PC-3 (cell line): ENCODE data around the gene SAMM50. TPM values are rescaled to one million over a fixed set of nuclear protein-coding genes. Genes with fewer than 3 reads are reported as not detected.
A peak's percentile ranks its signal among the peaks of the same experiment; 100 is the strongest.

Experiments used
- ATAC-seq: fragments of 200-7000 bp; cut with Tn5 transposase; 2 replicates; pipeline ENCODE4 v1.9.1; 2020; ENCODE audit warnings: mild to moderate bottlenecking, moderate library complexity
- BruUV-seq: library from RNA; stranded (reverse); fragments of 400-500 nt; replicated peaks from 2 replicates; lab custom pipeline; 2021; lab: Mats Ljungman, UMichigan
- CTCF ChIA-PET: fragments of 300-600 bp; sonication (Branson Sonifier 250); formaldehyde crosslinking; loops from one replicate; lab custom pipeline; 2022; ENCODE audit warnings: antibody characterized with exemption; lab: Charles Lee
- POLR2A ChIA-PET: fragments of 300-600 bp; sonication (Branson Sonifier 250); formaldehyde crosslinking; loops from one replicate; lab custom pipeline; 2022; ENCODE audit warnings: antibody characterized with exemption; ENCODE audit not compliant: unreplicated experiment; lab: Charles Lee
- DNase-seq: peaks from one replicate; pipeline ENCODE4 v3.0.0-alpha.2; 2015
- H2AFZ ChIP-seq: fragments of 300-600 bp; sonication (generic); 2 replicates; pipeline ENCODE4 v1.6.0; 2016; ENCODE audit warnings: antibody characterized with exemption, low read length
- H3F3A ChIP-seq: fragments of 300-600 bp; sonication (generic); one replicate; pipeline ENCODE4 v1.6.0; 2017; ENCODE audit warnings: antibody characterized with exemption, low read length, control low read depth, mild to moderate bottlenecking; ENCODE audit not compliant: unreplicated experiment
- H3K27ac ChIP-seq: fragments of 300-600 bp; sonication (generic); 2 replicates; pipeline ENCODE4 v1.5.1; 2016; ENCODE audit warnings: mild to moderate bottlenecking, low read length
- H3K27me3 ChIP-seq: fragments of 300-600 bp; sonication (generic); 2 replicates; pipeline ENCODE4 v1.6.1; 2016; ENCODE audit warnings: low read length, mixed read lengths
- H3K36me3 ChIP-seq: fragments of 300-600 bp; sonication (generic); 2 replicates; pipeline ENCODE4 v1.6.1; 2016; ENCODE audit warnings: low read depth, mixed run types, low read length, mixed read lengths
- H3K4me1 ChIP-seq: fragments of 300-600 bp; sonication (generic); 2 replicates; pipeline ENCODE4 v1.5.1; 2016; ENCODE audit warnings: low read length; ENCODE audit not compliant: insufficient read depth
- H3K4me2 ChIP-seq: fragments of 300-600 bp; sonication (generic); 2 replicates; pipeline ENCODE4 v1.6.0; 2016; ENCODE audit warnings: low read length
- H3K4me3 ChIP-seq: fragments of 300-600 bp; sonication (generic); 2 replicates; pipeline ENCODE4 v1.5.1; 2016; ENCODE audit warnings: mild to moderate bottlenecking, low read length, mixed read lengths
- H3K79me2 ChIP-seq: fragments of 300-600 bp; sonication (generic); 2 replicates; pipeline ENCODE4 v1.6.1; 2017; ENCODE audit warnings: low read length, mixed read lengths
- H3K9ac ChIP-seq: fragments of 300-600 bp; sonication (generic); 2 replicates; pipeline ENCODE4 v1.6.0; 2016; ENCODE audit warnings: mild to moderate bottlenecking, low read length
- H3K9me2 ChIP-seq: fragments of 300-600 bp; sonication (generic); replicated peaks from 2 replicates; pipeline ENCODE4 v1.6.1; 2016; ENCODE audit warnings: mixed run types, low read length, mixed read lengths
- H3K9me3 ChIP-seq: fragments of 300-600 bp; sonication (generic); 2 replicates; pipeline ENCODE4 v1.6.1; 2016; ENCODE audit warnings: low read length, mixed read lengths
- H4K20me1 ChIP-seq: fragments of 300-600 bp; sonication (generic); 2 replicates; pipeline ENCODE4 v1.6.1; 2016; ENCODE audit warnings: low read length, mixed read lengths
- EZH2 ChIP-seq: fragments of 300-600 bp; sonication (generic); IDR thresholded peaks from one replicate; pipeline ENCODE4 v1.6.1; 2017; ENCODE audit warnings: antibody characterized with exemption, mild to moderate bottlenecking, low read length; ENCODE audit not compliant: unreplicated experiment
- EZH2phosphoT487 ChIP-seq: fragments of 300-600 bp; sonication (generic); IDR thresholded peaks from 2 replicates; pipeline ENCODE4 v1.6.1; 2018; ENCODE audit warnings: mild to moderate bottlenecking, antibody characterized with exemption, low read length, borderline replicate concordance
- intact Hi-C: fragments of 100-400 bp; cut with micrococcal nuclease; formaldehyde crosslinking; loops from 2 replicates; pipeline ENCODE4 v1.9.0; 2023
- total RNA-seq: library from RNA; depleted of rRNA; stranded (reverse); fragments of >200 nt; gene quantifications from 2 replicates; pipeline ENCODE4 v1.2.3, GENCODE V29; 2014
- TF ChIP-seq, protein P1 (sequence below): fragments of 300-600 bp; sonication (generic); conservative IDR thresholded peaks from 2 replicates; pipeline ENCODE4 v1.5.1; 2017; ENCODE audit warnings: antibody characterized with exemption, low read depth, mild to moderate bottlenecking, low read length

Gene SAMM50
- total RNA-seq, 1 experiment from 2014 or later: 34.5 TPM

DNA sequence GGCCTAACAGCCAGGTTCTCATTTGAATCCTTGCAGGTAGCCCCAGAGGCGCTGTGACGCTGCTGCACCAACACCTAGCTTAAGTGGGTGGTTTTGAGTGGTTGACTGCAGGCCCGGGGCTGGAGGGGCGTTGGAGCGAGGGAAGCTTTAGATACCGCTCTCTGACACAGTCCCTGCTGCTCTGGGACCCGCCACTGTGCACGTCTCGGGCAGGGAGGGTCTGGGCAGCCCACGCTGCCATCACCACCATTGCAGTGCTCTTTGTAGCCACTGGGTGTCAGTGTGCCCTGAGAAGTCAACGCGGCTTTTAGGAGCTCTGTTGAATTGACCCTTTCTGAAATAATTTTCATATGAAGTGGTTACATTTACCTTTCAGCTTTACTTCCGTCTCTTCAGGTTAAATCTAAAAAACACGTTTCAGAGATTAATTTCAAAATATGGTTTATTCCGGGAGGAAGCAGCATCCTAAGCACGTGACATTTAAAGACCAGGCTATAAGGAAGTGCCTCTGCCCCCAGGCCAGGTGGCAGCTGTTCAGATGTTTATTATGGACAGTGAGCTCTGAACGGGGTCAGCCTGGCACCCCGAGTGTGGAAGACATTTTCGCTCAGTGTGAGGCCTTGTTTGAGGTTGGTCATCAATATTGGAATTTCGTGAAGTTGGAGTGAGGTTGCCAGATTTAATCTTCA is 38.0 kb downstream of the SAMM50 start:
- Histone ChIP-seq H3K79me2 (no peaks in the 10 kb centered on the region), H3K27ac (no peak overlapping the region), H3K4me1 (peaks cover 14% of the 10 kb centered on the region), H3K36me3 (peaks cover 14% of the 10 kb centered on the region), H3K9me3 (no peaks in the 10 kb centered on the region), H3K4me2 (no peak overlapping the region), H3K4me3 (no peak overlapping the region), H3F3A (no peaks in the 10 kb centered on the region), H4K20me1 (no peaks in the 10 kb centered on the region), H3K9ac (no peak overlapping the region), H3K27me3 (no peaks in the 10 kb centered on the region), H2AFZ (no peak overlapping the region), H3K9me2 (no peaks in the 10 kb centered on the region)
- POLR2A ChIA-PET: no interaction called here
- ATAC-seq (peak; percentile 73), DNase-seq (peak; percentile 54)
- CTCF ChIA-PET: interaction anchor here (0.5 to 2.3 kb wide), 6 partner anchors 49 to 650 kb away, joined by 3 to 65 read pairs (median 6); no protein-coding TSS in a partner anchor
- no TSS peak for BruUV-seq
- no peak for TF ChIP-seq EZH2
- TF ChIP-seq EZH2phosphoT487: no peak
- TF ChIP-seq, protein P1, sequence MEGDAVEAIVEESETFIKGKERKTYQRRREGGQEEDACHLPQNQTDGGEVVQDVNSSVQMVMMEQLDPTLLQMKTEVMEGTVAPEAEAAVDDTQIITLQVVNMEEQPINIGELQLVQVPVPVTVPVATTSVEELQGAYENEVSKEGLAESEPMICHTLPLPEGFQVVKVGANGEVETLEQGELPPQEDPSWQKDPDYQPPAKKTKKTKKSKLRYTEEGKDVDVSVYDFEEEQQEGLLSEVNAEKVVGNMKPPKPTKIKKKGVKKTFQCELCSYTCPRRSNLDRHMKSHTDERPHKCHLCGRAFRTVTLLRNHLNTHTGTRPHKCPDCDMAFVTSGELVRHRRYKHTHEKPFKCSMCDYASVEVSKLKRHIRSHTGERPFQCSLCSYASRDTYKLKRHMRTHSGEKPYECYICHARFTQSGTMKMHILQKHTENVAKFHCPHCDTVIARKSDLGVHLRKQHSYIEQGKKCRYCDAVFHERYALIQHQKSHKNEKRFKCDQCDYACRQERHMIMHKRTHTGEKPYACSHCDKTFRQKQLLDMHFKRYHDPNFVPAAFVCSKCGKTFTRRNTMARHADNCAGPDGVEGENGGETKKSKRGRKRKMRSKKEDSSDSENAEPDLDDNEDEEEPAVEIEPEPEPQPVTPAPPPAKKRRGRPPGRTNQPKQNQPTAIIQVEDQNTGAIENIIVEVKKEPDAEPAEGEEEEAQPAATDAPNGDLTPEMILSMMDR: peak; percentile 92
- intact Hi-C loops: loop anchor here (1.0 to 2.0 kb wide), 2 partner anchors 92 to 634 kb away; no protein-coding TSS in a partner anchor

DNA sequence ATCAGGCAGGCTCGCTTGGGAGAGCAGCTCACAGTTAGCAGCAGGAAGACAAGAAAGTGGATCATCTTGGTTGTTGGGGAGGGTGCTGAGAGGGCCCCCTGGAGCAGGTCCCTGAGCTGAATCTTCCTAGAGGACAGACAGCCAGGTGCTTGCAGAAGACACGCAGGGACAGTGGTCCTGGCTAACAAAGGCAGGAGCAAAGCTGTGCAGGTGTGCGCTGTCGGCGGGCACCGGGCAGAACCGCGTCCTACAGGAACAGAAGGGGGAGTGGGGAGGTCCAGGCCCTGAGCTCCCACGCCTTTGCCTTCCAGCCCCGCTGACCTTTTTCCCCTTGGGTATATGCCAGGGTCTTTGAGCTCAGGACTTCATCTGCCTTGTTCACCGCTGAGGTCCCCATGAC is 38.8 kb downstream of the SAMM50 start:
- H3K4me1 ChIP-seq: peaks cover 14% of the 10 kb centered on the region
- TF ChIP-seq EZH2 (no peak), EZH2phosphoT487 (no peak)
- TF ChIP-seq, protein P1: no peak
- no peaks in the 10 kb centered on the region for H3K27me3 ChIP-seq
- intact Hi-C loops: no loop called here
- H3K27ac ChIP-seq: no peak overlapping the region
- DNase-seq: no peak
- peaks cover 14% of the 10 kb centered on the region for H3K36me3 ChIP-seq
- no TSS peak for BruUV-seq
- no peaks in the 10 kb centered on the region for H3K9me2 ChIP-seq
- no peaks in the 10 kb centered on the region for H3K9me3 ChIP-seq
- ATAC-seq: no peak
- H3K79me2 ChIP-seq: no peaks in the 10 kb centered on the region
- CTCF ChIA-PET: interaction anchor here (1.4 to 2.3 kb wide), 2 partner anchors 92 to 632 kb away, joined by 7 to 65 read pairs; no protein-coding TSS in a partner anchor
- no peaks in the 10 kb centered on the region for H4K20me1 ChIP-seq
- H3K4me2 ChIP-seq: no peak overlapping the region
- H3F3A ChIP-seq: no peaks in the 10 kb centered on the region
- H3K4me3 ChIP-seq: no peak overlapping the region
- no peak overlapping the region for H2AFZ ChIP-seq
- no peak overlapping the region for H3K9ac ChIP-seq
- POLR2A ChIA-PET: no interaction called here

DNA sequence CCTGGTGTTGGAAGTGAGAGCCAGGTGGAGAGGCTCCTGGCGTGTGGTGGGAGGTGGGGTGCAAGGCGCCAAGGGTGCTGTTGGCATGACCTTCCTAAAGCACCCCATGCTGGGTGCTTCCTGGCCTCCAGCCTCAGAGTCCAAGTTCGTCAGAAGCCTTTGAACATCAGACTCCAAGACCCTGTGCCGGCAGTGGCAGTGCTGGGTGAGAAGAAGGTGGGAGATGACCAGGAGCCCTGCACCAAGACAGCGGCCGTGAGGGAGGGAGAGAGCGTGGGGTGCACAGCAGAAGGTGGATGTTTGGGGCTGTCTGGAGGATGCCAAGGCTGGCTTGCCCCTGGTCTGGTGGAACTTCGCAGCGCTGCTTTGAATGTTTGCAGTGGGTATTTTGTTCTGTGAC is 39.2 kb downstream of the SAMM50 start:
- TF ChIP-seq, protein P1: no peak
- no peak for TF ChIP-seq EZH2
- no peak for TF ChIP-seq EZH2phosphoT487
- no peak overlapping the region for H3K27ac ChIP-seq
- no peak overlapping the region for H3K4me3 ChIP-seq
- peaks cover 14% of the 10 kb centered on the region for H3K4me1 ChIP-seq
- H4K20me1 ChIP-seq: no peaks in the 10 kb centered on the region
- no TSS peak for BruUV-seq
- ChIA-PET CTCF (no interaction called here), POLR2A (no interaction called here)
- H3K4me2 ChIP-seq: no peak overlapping the region
- H3K36me3 ChIP-seq: peaks cover 14% of the 10 kb centered on the region
- H3F3A ChIP-seq: no peaks in the 10 kb centered on the region
- intact Hi-C loops: no loop called here
- H2AFZ ChIP-seq: no peak overlapping the region
- no peaks in the 10 kb centered on the region for H3K79me2 ChIP-seq
- no peaks in the 10 kb centered on the region for H3K27me3 ChIP-seq
- H3K9me2 ChIP-seq: no peaks in the 10 kb centered on the region
- no peaks in the 10 kb centered on the region for H3K9me3 ChIP-seq
- ATAC-seq (no peak), DNase-seq (no peak)
- H3K9ac ChIP-seq: no peak overlapping the region
